Skeletal muscle satellite cell (primary cell): ENCODE data around the gene EXOC1. TPM values are rescaled to one million over a fixed set of nuclear protein-coding genes. Genes with fewer than 3 reads are reported as not detected.
A peak's percentile ranks its signal among the peaks of the same experiment; 100 is the strongest.

Experiments
- H3K27me3 ChIP-seq: 2 replicates; pipeline ENCODE4 v1.7.0; 2013; ENCODE audit warnings: low read length; ENCODE audit not compliant: control insufficient read depth, insufficient read depth
- H3K36me3 ChIP-seq: 2 replicates; pipeline ENCODE4 v1.7.0; 2013; ENCODE audit warnings: mild to moderate bottlenecking, control low read depth, low read length; ENCODE audit not compliant: insufficient read depth
- H3K4me1 ChIP-seq: 2 replicates; pipeline ENCODE4 v1.7.0; 2013; ENCODE audit warnings: low read length; ENCODE audit not compliant: control insufficient read depth, insufficient read depth
- H3K4me2 ChIP-seq: 2 replicates; pipeline ENCODE4 v1.7.0; 2013; ENCODE audit warnings: mild to moderate bottlenecking, low read length
- H3K4me3 ChIP-seq: 2 replicates; pipeline ENCODE4 v1.7.0; 2013; ENCODE audit warnings: low read length
- H3K9ac ChIP-seq: 2 replicates; pipeline ENCODE4 v1.7.0; 2013; ENCODE audit warnings: mild to moderate bottlenecking, low read depth, low read length, moderate library complexity
- H3K9me3 ChIP-seq: replicated peaks from 2 replicates; pipeline ENCODE4 v1.7.0; 2013; ENCODE audit warnings: mild to moderate bottlenecking, control low read depth, low read length
- total RNA-seq: library from RNA; depleted of rRNA; stranded (reverse); fragments of >200 nt; gene quantifications from 2 replicates; pipeline ENCODE4 v1.2.3, GENCODE V29; 2012; rRNA removed

The EXOC1 gene
- total RNA-seq: 40.8 and 41.3 TPM in 2 replicates

GRCh38 chr4:55853484-55854046, at the start of gene EXOC1:
Gene EXOC1, plus strand, starts transcription at chr4:55853648. Its CDS starts 4,676 bp downstream, at chr4:55858324.
- peak within 1 kb of the TSS; percentile 84 for H3K4me2 ChIP-seq
- peaks cover 8% of the 10 kb centered on the region for H3K4me1 ChIP-seq
- H3K9me3 ChIP-seq: no peaks in the 10 kb centered on the region
- H3K9ac ChIP-seq: peak within 1 kb of the TSS; percentile 91
- H3K4me3 ChIP-seq: peak within 1 kb of the TSS; percentile 87
- H3K27me3 ChIP-seq: peaks cover 4% of the 10 kb centered on the region
- H3K36me3 ChIP-seq: no peaks in the 10 kb centered on the region

GRCh38 chr4:55807556-55807955, 45.9 kb upstream of the EXOC1 start:
- no peak overlapping the region for H3K4me3 ChIP-seq
- no peak overlapping the region for H3K9ac ChIP-seq
- no peak overlapping the region for H3K4me2 ChIP-seq
- peaks cover 10% of the 10 kb centered on the region for H3K27me3 ChIP-seq
- no peaks in the 10 kb centered on the region for H3K9me3 ChIP-seq
- no peaks in the 10 kb centered on the region for H3K4me1 ChIP-seq
- no peaks in the 10 kb centered on the region for H3K36me3 ChIP-seq

GRCh38 chr4:55808186-55808585, 45.3 kb upstream of the EXOC1 start:
- Histone ChIP-seq H3K4me1 (no peaks in the 10 kb centered on the region), H3K27me3 (peaks cover 10% of the 10 kb centered on the region), H3K36me3 (no peaks in the 10 kb centered on the region), H3K9me3 (no peaks in the 10 kb centered on the region), H3K4me2 (no peak overlapping the region), H3K9ac (no peak overlapping the region), H3K4me3 (no peak overlapping the region)

GRCh38 chr4:55808632-55809031, 44.8 kb upstream of the EXOC1 start:
- Histone ChIP-seq H3K4me3 (no peak overlapping the region), H3K27me3 (peaks cover 10% of the 10 kb centered on the region), H3K9ac (no peak overlapping the region), H3K36me3 (no peaks in the 10 kb centered on the region), H3K4me2 (no peak overlapping the region), H3K4me1 (no peaks in the 10 kb centered on the region), H3K9me3 (no peaks in the 10 kb centered on the region)

- Histone ChIP-seq H3K9me3 (no peaks in the 10 kb centered on the region), H3K4me2 (no peak overlapping the region), H3K27me3 (peaks cover 22% of the 10 kb centered on the region), H3K36me3 (no peaks in the 10 kb centered on the region), H3K9ac (no peak overlapping the region), H3K4me3 (no peak overlapping the region), H3K4me1 (no peaks in the 10 kb centered on the region)
These were observed 35.8 kb upstream of the EXOC1 start for GRCh38 chr4:55817691-55818090.

- no peaks in the 10 kb centered on the region for H3K4me1 ChIP-seq
- peak within 1 kb of the TSS; percentile 18 for H3K9ac ChIP-seq
- H3K9me3 ChIP-seq: no peaks in the 10 kb centered on the region
- H3K4me2 ChIP-seq: peak within 1 kb of the TSS; percentile 72
- H3K36me3 ChIP-seq: no peaks in the 10 kb centered on the region
- H3K4me3 ChIP-seq: peak within 1 kb of the TSS; percentile 59
- H3K27me3 ChIP-seq: peaks cover 22% of the 10 kb centered on the region
These were observed 33.8 kb upstream of the EXOC1 start, which contains the start of gene EXOC1L for GRCh38 chr4:55819634-55820033. Gene EXOC1L, plus strand, starts transcription at chr4:55819790. Its CDS starts 237 bp downstream, at chr4:55820027.

GRCh38 chr4:55820279-55820678, 33.2 kb upstream of the EXOC1 start:
- Histone ChIP-seq H3K4me1 (no peaks in the 10 kb centered on the region), H3K9ac (no peak overlapping the region), H3K4me3 (no peak overlapping the region), H3K36me3 (no peaks in the 10 kb centered on the region), H3K27me3 (peaks cover 22% of the 10 kb centered on the region), H3K9me3 (no peaks in the 10 kb centered on the region), H3K4me2 (no peak overlapping the region)

GRCh38 chr4:55822329-55822728, 31.1 kb upstream of the EXOC1 start:
- Histone ChIP-seq H3K36me3 (no peaks in the 10 kb centered on the region), H3K27me3 (peaks cover 33% of the 10 kb centered on the region), H3K4me3 (no peak overlapping the region), H3K4me1 (no peaks in the 10 kb centered on the region), H3K9ac (no peak overlapping the region), H3K4me2 (no peak overlapping the region), H3K9me3 (no peaks in the 10 kb centered on the region)

GRCh38 chr4:55824865-55825264, 28.6 kb upstream of the EXOC1 start:
- no peak overlapping the region for H3K9ac ChIP-seq
- peaks cover 42% of the 10 kb centered on the region for H3K27me3 ChIP-seq
- H3K4me1 ChIP-seq: no peaks in the 10 kb centered on the region
- H3K36me3 ChIP-seq: no peaks in the 10 kb centered on the region
- no peak overlapping the region for H3K4me2 ChIP-seq
- H3K9me3 ChIP-seq: no peaks in the 10 kb centered on the region
- no peak overlapping the region for H3K4me3 ChIP-seq

GRCh38 chr4:55826986-55827385, 26.5 kb upstream of the EXOC1 start:
- H3K27me3 ChIP-seq: peaks cover 41% of the 10 kb centered on the region
- no peaks in the 10 kb centered on the region for H3K36me3 ChIP-seq
- H3K9me3 ChIP-seq: no peaks in the 10 kb centered on the region

GRCh38 chr4:55827582-55827981, 25.9 kb upstream of the EXOC1 start:
- no peak overlapping the region for H3K4me2 ChIP-seq
- no peak overlapping the region for H3K9ac ChIP-seq

More at GRCh38 chr4:55826986-55827385, 26.5 kb upstream of the EXOC1 start:
- Histone ChIP-seq H3K4me2 (no peak overlapping the region), H3K4me1 (no peaks in the 10 kb centered on the region), H3K9ac (no peak overlapping the region), H3K4me3 (no peak overlapping the region)

GRCh38 chr4:55830048-55830447, 23.4 kb upstream of the EXOC1 start:
- no peaks in the 10 kb centered on the region for H3K9me3 ChIP-seq
- H3K27me3 ChIP-seq: peaks cover 45% of the 10 kb centered on the region
- no peak overlapping the region for H3K4me3 ChIP-seq
- no peaks in the 10 kb centered on the region for H3K36me3 ChIP-seq
- H3K9ac ChIP-seq: no peak overlapping the region
- H3K4me2 ChIP-seq: no peak overlapping the region
- no peaks in the 10 kb centered on the region for H3K4me1 ChIP-seq

More at GRCh38 chr4:55827582-55827981, 25.9 kb upstream of the EXOC1 start:
- Histone ChIP-seq H3K9me3 (no peaks in the 10 kb centered on the region), H3K36me3 (no peaks in the 10 kb centered on the region), H3K4me1 (no peaks in the 10 kb centered on the region), H3K4me3 (no peak overlapping the region), H3K27me3 (peaks cover 41% of the 10 kb centered on the region)
